Hepatocyte (in vitro differentiated cells): ENCODE measurements around the gene RTCB.

Experiments used
- EZH2phosphoT487 ChIP-seq: fragments of 200-600 bp; sonication (generic); IDR thresholded peaks from one replicate; pipeline ENCODE4 v1.6.1; 2018; ENCODE audit warnings: antibody characterized with exemption, mild to moderate bottlenecking, low read depth, moderate library complexity; ENCODE audit not compliant: unreplicated experiment, severe bottlenecking
- TF ChIP-seq, protein P1 (sequence below): fragments of 200-600 bp; sonication (generic); IDR thresholded peaks from 2 replicates; pipeline ENCODE4 v1.5.1; 2016; ENCODE audit warnings: antibody characterized with exemption, mild to moderate bottlenecking; ENCODE audit not compliant: poor library complexity

DNA sequence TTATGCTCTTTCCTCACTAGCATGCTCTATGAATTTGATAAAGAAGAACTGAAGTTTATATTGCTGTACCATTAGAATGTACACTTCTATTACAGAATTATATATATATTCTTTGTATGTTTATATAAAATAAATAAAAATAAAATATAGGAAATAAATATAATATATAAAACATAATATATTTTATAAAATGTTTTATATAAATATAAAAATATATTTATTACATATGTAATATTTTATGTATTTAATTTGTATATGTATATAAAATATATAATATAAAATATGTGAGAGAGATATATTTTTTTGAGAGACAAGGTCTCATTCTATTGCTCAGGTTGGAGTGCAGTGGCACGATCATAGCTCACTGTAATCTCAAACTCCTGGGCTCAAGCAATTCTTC is 18.3 kb upstream of the RTCB start:
- TF ChIP-seq, protein P1, sequence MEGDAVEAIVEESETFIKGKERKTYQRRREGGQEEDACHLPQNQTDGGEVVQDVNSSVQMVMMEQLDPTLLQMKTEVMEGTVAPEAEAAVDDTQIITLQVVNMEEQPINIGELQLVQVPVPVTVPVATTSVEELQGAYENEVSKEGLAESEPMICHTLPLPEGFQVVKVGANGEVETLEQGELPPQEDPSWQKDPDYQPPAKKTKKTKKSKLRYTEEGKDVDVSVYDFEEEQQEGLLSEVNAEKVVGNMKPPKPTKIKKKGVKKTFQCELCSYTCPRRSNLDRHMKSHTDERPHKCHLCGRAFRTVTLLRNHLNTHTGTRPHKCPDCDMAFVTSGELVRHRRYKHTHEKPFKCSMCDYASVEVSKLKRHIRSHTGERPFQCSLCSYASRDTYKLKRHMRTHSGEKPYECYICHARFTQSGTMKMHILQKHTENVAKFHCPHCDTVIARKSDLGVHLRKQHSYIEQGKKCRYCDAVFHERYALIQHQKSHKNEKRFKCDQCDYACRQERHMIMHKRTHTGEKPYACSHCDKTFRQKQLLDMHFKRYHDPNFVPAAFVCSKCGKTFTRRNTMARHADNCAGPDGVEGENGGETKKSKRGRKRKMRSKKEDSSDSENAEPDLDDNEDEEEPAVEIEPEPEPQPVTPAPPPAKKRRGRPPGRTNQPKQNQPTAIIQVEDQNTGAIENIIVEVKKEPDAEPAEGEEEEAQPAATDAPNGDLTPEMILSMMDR = no peak
- TF ChIP-seq EZH2phosphoT487 = no peak
